ENCODE measurements around the gene SLC1A2.

DNA sequence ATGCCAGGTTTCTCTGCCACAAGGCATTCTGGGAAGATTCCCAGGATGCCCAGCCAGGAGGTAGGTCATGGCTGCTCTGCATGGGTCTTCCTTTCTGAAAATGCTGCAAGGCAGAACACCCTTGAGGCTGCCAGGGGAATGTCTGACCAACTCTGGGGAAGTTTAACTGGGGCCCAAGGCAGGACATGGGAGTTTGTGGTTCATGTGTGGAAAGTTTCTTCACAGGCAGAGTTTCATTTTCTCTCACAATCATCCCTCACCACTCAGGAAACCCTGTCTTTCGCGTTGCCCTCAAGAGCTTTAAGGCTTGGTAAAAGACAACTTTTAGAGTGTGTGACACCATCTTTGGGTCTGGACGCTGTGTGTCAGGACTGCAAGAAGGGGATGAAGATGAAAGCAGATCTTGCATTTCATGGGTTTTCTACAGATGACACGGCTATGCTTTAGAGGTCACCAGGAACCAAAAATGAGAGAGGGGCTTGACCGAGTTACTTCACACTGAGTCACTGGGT lies 146.9 kb downstream of the SLC1A2 start:
- TF ChIP-seq, protein P1, sequence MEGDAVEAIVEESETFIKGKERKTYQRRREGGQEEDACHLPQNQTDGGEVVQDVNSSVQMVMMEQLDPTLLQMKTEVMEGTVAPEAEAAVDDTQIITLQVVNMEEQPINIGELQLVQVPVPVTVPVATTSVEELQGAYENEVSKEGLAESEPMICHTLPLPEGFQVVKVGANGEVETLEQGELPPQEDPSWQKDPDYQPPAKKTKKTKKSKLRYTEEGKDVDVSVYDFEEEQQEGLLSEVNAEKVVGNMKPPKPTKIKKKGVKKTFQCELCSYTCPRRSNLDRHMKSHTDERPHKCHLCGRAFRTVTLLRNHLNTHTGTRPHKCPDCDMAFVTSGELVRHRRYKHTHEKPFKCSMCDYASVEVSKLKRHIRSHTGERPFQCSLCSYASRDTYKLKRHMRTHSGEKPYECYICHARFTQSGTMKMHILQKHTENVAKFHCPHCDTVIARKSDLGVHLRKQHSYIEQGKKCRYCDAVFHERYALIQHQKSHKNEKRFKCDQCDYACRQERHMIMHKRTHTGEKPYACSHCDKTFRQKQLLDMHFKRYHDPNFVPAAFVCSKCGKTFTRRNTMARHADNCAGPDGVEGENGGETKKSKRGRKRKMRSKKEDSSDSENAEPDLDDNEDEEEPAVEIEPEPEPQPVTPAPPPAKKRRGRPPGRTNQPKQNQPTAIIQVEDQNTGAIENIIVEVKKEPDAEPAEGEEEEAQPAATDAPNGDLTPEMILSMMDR (IDR thresholded peaks at IDR 0.05), result no peak
- no peak for TF ChIP-seq ATF3 (CRISPR knock-in tag; conservative IDR thresholded peaks at IDR 0.05)
- no peak for TF ChIP-seq NFYB (CRISPR knock-in tag; conservative IDR thresholded peaks at IDR 0.05; ENCODE audit: low read depth)
- TF ChIP-seq KAT7 (CRISPR knock-in tag; IDR thresholded peaks at IDR 0.05; ENCODE audit: borderline replicate concordance), result no peak
- no peak for TF ChIP-seq PREB (CRISPR knock-in tag; IDR thresholded peaks at IDR 0.05; ENCODE audit: borderline replicate concordance)
